EL (cell line): ENCODE data around the gene TMEM176A.

Experiments used
- DNase-seq: peaks from one replicate; pipeline ENCODE4 v3.0.0-alpha.2; 2016

Gene TMEM176A

DNA sequence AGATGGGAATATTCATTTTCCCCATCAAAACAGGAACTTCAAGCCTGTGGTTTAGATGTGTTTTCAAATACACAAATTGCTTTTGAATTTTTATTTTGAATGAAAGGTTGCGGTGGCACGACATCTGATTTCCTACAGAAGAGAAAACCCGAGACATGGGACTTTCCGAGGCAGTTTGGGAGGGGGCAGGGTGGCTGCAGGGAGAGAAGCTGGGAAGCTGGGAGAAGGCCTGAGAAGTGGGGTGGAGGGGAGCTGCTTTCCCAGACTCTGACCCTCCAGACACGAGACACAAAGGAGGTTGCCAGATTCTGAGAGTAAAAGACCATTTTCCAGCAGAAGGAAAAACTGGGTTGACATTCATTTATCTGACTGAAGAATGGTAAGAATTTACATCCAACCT, 19.6 kb downstream of the TMEM176A start:
- DNase-seq, result no peak

DNA sequence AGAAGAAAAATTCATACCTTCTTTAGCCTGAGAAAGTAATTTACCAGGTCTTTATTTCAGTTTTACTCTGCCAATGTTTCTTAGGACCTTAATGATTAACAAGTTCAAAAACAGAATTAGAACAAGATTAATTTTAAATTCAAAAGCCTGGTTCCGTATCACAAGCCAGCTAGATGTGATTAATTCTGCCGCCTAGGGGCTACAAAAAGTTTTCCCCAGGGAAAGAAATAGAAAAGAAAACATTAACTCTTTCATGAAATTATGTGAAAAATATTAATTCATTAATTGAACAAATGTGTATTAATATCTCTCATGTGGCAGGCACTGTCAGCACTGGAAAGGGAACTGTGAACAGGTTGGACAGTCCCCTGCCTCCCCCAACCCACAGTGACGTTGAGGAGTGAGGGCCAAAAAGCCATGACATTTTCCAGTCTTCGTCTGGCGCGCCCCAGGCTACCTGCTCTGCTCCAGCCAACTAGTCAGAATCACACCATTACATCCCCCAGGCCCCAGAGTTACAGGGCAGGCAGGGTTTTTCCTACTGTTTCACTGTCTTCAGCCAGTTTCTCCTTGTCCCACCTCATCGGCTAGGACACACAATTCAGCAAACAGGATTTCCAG, 20.1 kb downstream of the TMEM176A start:
- no peak for DNase-seq

DNA sequence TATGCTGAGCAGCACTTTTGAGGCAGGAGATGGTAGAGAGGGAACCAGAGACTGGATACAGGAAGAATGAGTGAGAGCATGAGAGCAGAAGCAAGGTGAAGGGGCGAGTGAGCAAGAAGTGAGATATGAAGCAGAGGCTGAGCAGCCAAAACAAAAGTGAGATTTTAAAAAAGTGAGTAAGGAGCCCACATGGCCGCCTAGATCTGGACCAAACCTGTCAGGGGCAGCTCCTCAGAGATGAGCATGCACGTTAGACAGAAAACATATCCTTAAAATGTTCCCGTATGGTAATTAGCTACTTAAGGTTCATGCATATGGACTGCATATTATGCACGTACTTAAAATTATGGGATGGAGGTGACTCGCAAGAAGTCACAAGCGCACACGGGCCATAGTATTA, 22.5 kb downstream of the TMEM176A start:
- no peak for DNase-seq

DNA sequence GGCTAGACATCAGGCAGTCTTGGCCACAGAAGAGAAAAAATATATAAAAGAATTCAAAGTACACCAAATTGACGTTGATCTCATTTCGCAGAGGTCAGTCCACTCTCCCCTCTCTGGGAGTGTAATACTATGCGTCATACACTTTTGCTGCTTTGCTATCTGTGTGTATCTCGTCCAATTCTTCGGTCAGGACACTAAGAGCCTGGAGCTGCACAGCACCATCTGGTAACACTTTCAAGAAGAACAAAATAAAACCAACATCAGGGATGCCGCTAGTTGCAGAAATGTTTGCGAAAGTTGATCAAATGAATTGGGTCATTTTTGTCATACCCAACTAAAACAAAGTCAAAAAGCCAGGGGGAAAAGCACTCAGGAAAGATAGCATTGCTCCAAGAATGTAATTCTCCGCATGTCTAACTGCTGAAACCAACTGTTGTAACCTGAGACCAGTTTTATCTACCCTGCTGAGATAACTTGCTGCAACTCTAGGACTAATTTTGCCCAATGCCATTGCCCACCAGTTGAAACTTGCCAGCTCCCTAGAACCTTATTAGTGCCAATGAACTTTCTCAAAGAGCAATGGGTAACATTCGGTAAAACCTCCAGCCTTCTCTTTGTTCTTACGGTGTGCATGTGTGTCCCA, 23.0 kb downstream of the TMEM176A start:
- no peak for DNase-seq

DNA sequence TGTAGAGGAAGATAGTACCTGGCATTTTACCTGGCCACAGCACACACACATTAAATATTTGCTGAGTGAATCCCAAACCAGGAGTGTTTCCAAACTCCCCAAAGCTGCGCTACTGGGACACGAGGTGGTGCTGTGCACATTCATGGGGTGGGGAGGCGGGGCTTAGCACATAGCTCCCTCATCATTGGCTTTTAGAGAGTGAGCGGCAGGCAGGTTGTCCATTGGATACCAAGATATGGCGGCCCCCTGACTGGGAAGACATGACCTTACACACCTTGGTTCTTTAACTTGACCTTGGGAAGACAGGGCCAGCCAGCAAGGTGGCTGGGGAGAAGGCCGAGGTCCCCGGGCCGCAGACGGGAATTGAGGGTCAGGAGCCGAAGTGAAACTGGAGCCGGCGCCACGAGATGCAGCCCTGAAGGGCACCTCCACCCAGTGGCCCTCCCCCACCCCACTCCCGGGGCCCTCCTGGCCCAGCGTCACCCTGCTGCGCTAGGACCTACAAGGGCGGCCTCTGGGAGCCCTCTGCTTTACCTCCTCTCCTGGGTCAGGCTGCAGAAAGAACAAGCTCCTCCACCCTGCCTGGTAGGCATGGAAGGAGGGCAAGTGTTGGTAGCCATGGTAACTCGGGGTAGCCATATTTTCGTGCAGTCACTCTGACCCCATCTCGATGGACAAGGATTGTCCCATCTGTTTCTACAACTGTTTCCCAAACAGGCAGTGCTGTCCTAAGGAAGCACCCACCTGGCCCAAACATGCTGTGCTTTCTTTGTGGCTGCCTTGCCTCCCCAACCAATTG, 24.0 kb downstream of the TMEM176A start:
- no peak for DNase-seq

DNA sequence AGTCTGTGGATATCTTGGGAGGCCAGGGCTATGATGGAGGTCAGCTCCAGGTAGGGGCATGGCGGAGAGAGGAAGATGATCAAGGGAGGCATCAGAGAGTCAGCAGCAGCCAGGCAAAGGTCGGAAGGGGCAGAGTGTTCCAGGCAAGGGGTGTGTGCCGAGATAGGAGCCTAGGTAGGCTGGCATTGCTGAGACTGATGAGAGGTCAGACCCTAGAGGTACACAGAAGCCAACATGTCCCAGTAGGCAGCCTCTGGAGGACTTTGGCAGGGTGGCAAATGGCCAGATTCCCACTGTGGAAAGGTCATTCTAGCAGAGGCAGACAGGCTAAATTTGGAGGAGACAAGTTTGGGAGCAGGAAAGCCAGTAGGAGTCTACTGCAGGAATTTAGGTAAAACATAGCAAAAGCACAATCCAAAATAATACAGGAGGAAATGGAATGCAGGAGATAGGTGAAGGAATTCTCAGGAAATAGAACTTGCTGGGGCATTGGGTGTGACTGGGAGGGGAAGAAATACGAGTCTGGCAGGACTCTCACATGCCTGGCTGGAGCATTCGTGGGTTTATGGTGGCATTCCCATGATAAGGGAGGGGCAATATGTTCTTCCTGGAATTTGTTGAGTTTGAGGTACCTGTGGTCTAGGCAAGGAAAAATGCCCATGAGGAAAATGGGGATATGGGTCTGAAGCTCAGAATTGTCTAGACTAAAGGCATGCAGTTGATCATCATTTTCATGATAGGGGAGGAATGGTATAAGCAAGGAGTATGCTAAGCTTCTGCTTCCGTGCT, 25.7 kb downstream of the TMEM176A start:
- DNase-seq, result no peak

DNA sequence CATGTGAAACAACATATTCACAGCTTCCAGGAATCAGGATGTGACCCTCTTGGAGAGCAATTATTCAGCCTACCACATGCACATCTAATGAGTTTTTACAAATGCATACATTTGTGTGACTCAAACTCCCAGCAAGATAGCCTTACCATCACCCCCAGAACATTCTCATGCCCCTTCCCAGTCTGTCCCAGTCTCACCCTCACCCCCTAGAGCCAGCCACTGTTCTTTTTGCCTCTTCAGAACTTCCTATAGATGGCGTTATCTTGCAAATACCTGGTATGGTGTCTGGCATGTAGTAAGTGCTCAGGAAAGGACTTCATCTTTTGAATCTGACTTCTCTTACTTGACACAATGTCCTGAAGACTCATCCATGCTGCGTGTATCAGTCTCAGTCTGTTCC, 27.8 kb downstream of the TMEM176A start:
- no peak for DNase-seq

DNA sequence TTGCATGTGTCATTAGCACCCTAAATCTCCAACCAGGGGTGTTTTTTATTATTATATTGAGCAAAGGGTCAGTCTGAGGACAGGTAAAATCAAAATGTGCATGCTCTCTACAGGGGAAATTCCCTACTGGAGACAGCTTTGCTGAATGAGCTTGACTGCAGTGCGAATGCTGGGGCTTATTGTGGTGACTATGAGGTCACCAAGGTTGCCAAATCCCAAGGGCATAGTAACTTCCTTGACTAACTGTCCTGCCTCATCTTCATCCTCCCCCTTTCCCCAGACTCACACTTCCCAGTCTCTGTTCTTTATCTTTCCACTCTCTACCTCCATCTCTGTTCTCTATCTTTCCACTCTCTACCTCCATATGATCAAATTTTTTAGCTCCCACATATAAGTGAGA, 28.9 kb downstream of the TMEM176A start:
- no peak for DNase-seq

DNA sequence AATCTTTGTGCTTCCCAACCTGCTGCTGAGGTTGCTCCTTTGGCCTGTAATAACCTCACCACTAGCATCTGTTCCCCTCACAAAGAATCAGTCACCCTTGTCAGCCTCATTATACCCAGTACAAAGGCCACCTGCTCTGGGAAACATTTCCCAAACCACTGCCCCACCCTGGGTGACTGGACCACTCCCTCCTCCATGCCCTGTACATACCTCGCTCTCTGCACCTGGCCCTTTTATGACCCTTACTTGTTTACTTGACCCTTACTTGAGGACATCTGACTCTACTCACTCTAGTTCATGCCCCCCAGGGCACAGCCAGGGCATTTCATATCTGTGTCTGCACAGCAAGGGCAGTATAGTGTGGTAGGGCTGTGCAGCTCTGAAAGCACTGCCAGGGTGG, 30.4 kb downstream of the TMEM176A start:
- no peak for DNase-seq

DNA sequence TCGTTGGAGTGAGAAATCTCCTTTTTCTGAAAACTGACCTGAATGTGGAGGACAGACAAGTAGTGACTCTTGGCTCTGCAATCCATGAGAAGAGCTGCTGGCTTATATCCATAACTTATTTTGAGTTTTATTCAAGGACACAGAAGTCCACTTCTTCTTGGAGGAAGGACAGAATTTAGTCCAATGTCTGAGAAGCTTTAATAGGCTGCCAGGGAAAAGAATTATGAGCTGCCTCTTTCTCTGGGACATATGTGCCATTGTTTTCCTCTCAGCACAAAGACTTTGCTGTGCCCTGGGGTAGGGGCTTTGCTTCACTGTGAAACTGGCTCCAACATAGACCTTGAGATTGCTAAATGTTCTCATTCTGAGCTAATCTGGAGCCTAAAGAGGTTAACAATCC, 31.3 kb downstream of the TMEM176A start:
- no peak for DNase-seq

DNA sequence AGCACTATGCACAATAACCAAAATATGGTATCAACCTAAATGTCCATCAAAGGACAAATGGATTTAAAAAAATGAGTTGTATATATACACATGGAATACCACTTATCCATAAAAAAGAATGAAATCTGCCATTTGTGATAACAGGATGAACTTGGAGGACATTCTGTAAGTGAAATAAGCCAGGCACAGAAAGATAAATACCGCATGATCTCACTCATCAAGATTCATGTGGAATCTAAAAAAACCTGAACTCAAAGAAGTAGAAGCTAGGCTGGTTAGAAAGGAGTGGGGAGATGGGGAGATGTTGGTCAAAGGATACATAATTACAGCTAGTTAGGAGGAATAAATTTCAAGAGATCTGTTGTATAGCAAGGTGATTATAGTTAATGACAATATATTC, 34.5 kb downstream of the TMEM176A start:
- no peak for DNase-seq

DNA sequence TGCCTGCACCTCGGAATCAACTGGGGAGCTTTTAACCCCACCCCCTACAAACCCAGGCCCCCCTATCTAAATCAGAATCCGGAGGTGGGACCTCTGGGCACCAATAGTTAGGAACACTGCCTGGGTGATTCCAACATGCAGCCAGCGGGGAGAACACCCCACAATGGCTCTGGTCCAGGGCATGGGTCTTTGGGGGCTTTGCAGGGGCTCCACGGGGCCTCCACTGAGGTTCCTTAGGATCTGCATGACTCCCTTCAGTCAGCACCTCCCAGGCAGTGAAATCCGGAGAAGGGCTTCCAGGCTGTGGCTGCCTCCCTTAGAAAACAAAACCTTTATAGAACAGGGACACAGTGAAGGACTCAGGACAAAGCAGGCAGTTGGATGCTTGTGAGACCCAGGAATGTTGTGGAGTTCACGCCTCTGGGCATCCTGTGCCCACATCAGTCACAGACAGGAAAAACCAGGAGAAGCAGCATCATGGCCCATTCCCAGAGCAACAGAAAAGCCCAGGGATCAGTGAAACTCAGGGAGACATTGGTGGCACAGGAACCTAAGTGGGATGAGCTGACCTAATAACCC, 35.2 kb downstream of the TMEM176A start:
- no peak for DNase-seq

DNA sequence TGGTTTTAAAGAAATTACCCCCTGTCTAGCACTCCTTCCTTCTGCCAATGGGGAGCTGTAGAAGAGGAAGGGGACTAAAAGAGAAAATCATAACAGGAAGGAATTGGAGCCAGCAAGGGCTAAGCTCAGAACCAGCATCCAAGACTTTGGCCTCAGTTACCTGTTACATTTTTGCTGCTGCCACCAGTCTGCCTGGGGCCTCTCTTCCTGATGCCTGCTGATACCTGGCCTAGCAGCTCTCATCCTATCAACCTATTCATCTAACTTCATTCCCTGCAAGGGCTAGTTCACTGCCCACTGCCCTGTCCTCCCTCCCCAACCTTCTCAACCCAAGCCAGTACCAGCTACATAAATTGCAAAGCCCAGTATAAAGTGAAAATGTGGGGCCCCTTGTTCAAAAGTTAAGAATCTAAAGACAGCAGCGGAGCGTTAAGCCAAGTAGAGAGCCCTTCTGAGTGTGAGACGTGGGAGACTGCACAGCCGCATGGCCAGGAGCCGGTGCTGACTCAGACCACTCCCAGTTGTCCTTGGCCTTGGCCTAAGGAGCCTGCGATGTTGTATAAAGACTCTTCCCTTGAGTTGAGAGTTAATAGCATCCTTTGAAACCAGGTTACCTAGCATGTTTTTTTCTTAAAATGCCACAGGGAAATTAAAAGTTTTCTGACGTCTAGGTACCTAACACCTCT, 38.5 kb downstream of the TMEM176A start:
- no peak for DNase-seq

DNA sequence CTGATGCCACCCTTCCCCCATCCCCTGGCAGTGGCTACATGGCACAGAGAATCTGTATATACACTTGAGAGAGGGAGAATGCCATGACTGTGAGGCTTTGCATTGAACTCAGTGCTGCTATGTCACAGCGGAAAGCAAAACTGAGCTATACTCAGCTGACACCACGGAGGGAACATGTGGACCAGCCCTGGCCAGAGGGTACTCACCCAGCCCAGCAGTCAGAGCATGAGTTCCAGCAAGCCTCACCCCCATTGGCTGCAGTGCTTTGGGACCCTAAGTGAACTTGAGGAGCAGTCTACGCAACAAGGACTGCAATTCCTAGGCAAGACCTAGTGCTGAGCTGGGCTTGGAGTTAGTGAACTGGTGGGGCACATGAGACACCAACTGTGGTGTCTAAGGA, 41.4 kb downstream of the TMEM176A start:
- DNase-seq, result no peak

DNA sequence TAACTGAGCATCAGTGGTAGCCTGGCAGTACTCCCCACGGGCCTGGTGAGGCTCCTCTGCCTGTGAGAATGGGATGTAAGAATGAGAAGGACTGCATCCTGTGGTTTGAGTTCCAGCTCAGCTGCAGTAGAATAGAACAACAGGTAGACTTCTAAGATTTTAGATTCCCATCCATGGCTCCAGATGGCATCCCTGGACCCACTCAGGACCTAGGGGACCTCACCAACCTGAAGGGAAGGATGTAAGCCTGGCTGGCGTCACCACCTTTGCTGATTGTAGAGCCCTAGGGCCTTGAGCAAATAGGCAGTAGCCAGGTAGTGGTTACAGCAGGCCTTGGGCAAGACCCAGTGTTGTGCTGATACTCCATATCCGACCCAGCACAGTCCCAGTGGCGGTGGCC, 42.1 kb downstream of the TMEM176A start:
- DNase-seq, result no peak

DNA sequence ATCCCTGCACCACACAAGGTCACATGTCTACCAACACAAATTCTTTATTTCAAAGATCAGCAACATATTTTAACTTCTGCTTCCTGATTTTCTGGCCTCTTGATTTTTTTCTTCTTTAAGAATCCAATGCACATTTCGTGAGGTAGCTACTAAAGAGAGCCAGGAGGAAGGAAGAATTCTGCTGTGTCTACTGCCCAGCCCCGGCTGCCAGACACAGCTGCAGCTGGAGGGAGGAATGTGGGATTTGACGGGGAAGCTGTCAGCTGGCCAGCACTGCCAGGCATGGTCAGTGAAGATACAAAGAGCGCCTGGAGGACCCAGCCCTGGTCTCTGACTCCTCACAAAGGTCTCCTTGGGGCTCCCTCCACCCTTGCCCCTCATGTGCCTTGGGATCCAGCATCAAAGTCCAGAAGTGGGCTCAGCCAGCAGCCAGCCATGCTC, 44.9 kb downstream of the TMEM176A start:
- no peak for DNase-seq

DNA sequence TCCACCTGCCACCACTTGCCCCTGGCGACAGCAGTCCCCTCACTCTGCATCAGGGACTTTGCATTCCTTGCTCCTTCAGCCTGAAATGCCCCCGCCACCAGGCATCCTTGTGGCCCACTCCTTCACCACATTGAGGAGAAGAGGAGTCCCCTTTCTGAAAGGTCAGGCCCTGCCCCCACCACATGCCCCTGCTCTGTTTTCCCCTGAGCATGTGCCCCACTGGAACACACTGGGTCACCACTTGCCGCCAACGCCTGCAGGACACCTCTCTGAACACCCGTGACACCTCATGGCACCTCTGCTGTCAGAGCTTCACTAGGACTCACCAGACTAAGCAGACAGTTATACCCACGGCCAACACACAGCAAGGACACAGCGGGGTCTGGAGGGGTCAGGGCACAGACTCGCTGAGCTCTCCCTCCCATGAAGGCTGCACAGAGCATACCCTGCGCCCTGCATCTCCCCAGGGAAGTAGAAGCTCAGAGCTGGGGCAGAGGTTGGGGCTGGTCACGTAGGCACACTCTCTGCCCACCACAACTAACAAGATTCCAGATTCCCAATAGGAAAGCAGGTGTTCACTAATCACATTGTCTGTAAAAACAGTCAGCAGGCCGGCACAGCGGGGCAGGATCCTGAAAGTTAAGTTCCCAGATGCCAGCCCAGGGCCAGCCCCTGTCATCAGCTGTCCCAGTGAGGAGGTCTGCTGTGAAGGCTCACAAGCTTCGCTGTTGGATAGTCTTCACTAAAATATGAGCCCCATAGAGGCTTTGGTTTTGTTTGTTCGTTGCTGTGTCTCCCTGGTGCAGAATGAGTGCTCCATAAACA, 45.9 kb downstream of the TMEM176A start:
- no peak for DNase-seq

DNA sequence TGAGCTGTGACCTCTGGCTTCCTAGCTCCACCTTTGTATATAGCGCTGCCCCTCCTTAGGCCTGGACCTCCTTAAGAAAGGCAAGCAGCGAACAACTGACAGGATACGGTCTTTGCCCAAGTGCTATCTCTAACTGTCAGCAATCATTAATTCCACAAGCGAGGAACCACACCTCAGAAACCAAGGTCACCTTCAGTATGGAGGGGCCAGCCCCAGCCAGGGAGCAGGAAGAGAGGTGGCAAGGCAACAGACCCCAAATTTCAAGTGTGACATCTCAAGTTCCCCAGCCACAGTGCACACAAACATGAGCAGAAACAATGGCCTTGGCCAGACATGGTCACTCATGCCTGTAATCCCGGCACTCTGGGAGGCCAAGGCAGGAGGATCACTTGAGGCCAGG, 47.0 kb downstream of the TMEM176A start:
- DNase-seq, result no peak

DNA sequence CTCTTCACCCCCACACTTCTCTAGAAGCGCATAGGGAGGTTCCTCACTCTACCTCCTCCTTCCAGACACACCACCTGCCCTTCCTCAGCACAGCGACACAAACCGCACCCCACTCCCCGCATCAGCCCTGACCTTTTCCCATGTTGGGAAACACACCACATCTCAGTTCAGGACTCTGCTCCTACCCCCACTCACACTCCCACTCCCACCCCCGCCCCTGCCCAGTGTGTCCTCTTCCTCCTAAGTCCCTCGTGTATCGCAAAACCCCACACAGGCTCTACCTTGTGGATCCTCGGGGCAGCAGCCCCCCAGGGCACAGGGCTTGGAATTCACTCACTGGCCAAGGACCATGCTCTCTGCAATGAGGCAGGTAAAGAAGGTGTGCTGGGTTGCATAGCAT, 47.5 kb downstream of the TMEM176A start:
- no peak for DNase-seq

DNA sequence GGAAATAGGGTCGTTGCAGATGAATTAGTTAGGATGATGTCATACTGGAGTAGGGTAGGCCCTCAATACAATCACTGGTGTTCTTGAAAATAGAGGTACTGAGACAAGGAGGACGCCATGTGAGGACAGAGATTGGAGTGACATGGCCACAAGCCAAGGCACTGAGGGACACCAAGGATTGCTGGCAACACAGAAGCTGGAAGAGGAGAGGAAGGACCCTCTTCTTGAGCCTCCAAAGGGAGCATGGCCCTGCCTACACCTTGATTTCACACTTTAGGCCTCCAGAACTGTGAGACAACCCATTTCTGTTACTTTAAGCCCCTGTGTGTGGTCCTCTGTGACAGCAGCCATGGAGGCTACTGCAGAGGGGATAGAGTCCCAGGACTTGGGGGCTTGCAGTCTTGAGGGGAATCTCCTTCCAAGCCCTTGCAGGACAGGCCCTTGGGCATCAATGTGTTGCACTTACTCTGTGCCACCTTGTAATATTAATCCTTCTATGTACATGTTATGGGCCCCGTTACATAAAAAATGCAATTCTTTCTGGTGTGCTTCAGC, 48.1 kb downstream of the TMEM176A start:
- DNase-seq, result no peak

DNA sequence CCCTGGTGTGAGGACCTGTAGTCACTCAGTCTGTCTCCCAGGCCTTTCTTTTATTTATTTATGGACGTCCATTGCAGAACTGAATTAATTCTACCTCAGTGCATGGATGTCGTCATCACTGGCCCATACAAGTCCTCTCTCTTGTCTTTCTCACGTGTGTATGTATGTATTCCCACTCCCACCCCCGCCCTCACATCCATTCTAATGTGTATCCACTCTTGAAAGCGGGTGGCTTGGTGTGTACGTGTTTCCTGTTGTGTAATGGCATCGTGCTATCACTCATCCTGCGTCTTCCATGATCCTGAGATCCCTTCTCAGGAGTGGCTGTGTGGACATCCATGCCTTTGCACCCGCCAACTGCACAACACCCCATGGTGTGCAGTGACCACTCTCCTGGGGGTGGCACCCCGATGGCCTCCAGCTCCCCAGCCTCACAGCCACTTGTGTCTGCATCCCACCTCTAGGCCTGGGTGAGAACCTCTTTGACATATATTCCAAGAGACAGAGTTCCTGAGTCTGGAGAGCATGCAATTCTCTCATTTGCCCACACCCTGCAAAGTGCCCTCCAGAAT, 48.7 kb downstream of the TMEM176A start:
- DNase-seq, result no peak
